Psoas muscle (tissue), 8 donors: Measurements from ENCODE around the gene CLN5. TPM values are rescaled to one million over a fixed set of nuclear protein-coding genes. Genes with fewer than 3 reads are reported as not detected.

Source experiments
- ATAC-seq, 4 donors: fragments of 200-7000 bp; cut with Tn5 transposase; one replicate each; pipeline ENCODE4 v1.9.1; 2020; ENCODE audit warnings: moderate library complexity in 3 of 4, mild to moderate bottlenecking in 2 of 4
- DNase-seq, 2 donors: peaks; one replicate each; pipeline ENCODE4 v3.0.0-alpha.2; 2020
- H3K27ac ChIP-seq: fragments of 200-600 bp; one replicate; pipeline ENCODE4 v1.8.0; 2022
- H3K27me3 ChIP-seq, 3 donors: fragments of 200-600 bp in 1 of 3; one replicate each; pipeline versions ENCODE4 v1.6.1 to v1.8.0; 2013 to 2022; ENCODE audit warnings: low read length in 2 of 3, mild to moderate bottlenecking in 2 of 3, moderate library complexity in 1 of 3; ENCODE audit not compliant: insufficient read depth in 3 of 3
- H3K36me3 ChIP-seq, 2 donors: fragments of 200-600 bp in 1 of 2; one replicate each; pipeline versions ENCODE4 v1.6.1 to v1.8.0; 2013 to 2022; ENCODE audit warnings: low read depth in 1 of 2, mild to moderate bottlenecking in 1 of 2, moderate library complexity in 1 of 2; ENCODE audit not compliant: insufficient read depth in 1 of 2
- H3K4me1 ChIP-seq: fragments of 200-600 bp; one replicate; pipeline ENCODE4 v1.8.0; 2022
- H3K4me3 ChIP-seq: fragments of 200-600 bp; one replicate; pipeline ENCODE4 v1.8.0; 2022; ENCODE audit warnings: mild to moderate bottlenecking
- H3K9me3 ChIP-seq: fragments of 200-600 bp; one replicate; pipeline ENCODE4 v1.8.0; 2022
- WGBS, 3 donors: extraction: QIAGEN DNeasy Blood & Tissue Kit; methylation state at CpG; one replicate each; pipeline versions ENCODE4 v1.1.6 to v1.1.7; 2013; 5-methylcytosine and 5-hydroxymethylcytosine counted together
- intact Hi-C, 2 donors: fragments of 100-400 bp; cut with DNase I; formaldehyde crosslinking; loops; one replicate each; pipeline versions ENCODE4 v1.11.0 to v1.14.2; 2022
- long read RNA-seq, 2 donors: library from polyadenylated mRNA; unstranded; transcript quantifications; one replicate each; pipeline ENCODE4 v2.0.0, GENCODE V29; 2021
- polyA plus RNA-seq, 3 donors: library from polyadenylated mRNA; stranded (reverse); fragments of 200-250 nt; gene quantifications; one replicate each; pipeline ENCODE4 v1.2.3, GENCODE V29; 2013
- total RNA-seq, 4 donors: library from RNA; stranded (reverse); fragmentation: NEBNext Ultra II Directional in 2 of 4; extraction: Animal tissue kit (Norgen Biotek cat#: 25700) in 2 of 4; gene quantifications; one replicate each; pipeline versions ENCODE4 v1.2.1 to v1.2.4, GENCODE V29; 2021 to 2023
- TF ChIP-seq, protein P1 (sequence below): fragments of 200-600 bp; IDR thresholded peaks from one replicate; pipeline ENCODE4 v1.8.0; 2022; ENCODE audit warnings: antibody characterized with exemption
- donor health status: healthy with polysubstance abuse.
- donor health status: DM: no; HTN: no; CAD: no; lungs with moderate emphysema.
- donor health status: Bipolar disorder and iron deficiency.
- donor health status: healthy.
- donor health status: DM: yes; HTN: yes; CAD: no.
- donor health status: DM: no; HTN: no; CAD: no.
- donor health status: DM: no; HTN: no; CAD: no.
- donor health status: DM: yes; HTN: yes; CAD: no.

Gene CLN5
- 1 to 10 TPM; 5.8 to 9.5 (median 8.9) TPM for total RNA-seq
- 10 to 100 TPM in 1 of 3 donors, 1 to 10 TPM in 2; 4.9 to 10.6 (median 8.0) TPM for polyA plus RNA-seq
- long read RNA-seq, donor 1, full-length matches to known transcripts: 7 of 7 reads
- long read RNA-seq, donor 1, partial matches to known transcripts: 0 of 7 reads
- long read RNA-seq, donor 1, other reads (novel, unspliced or antisense): 0 of 7 reads
- long read RNA-seq, donor 2, full-length matches to known transcripts: 15 of 15 reads
- long read RNA-seq, donor 2, partial matches to known transcripts: 0 of 15 reads
- long read RNA-seq, donor 2, other reads (novel, unspliced or antisense): 0 of 15 reads

DNA sequence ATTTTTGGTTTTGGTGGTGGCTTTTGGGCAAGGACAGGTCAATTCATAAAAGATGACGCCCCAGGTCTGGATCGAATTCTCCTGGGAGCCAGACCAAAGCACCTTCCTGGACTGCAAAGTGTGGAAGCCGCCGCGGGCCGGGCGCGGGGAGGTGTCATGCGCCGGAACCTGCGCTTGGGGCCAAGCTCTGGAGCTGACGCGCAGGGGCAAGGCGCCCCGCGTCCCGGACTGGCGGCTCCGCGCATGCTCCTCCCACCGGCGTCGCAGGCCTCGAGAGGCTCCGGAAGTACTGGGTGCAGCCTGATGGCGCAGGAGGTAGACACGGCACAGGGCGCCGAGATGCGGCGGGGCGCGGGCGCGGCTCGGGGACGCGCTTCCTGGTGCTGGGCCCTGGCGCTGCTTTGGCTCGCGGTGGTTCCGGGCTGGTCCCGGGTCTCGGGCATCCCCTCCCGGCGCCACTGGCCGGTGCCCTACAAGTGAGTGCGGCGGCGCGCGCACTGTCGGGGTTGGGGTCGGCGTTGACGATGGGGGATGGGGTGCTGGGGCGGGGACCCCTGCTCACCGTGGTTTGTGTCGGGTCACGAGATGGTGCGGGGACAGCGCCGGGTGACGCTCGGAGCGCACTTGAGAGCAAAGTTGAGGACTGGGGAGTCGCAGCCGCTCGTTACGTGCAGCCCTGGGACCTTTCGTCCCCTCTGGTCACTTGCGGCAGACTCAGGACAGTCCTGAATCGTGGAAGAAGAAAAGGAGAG, at the start of gene CLN5:
TSS of gene CLN5 (plus strand) at position 286 of the 752 bp plus-strand sequence. CDS start at position 304, 18 bp downstream.
- Histone ChIP-seq H3K27ac (peak within 1 kb of the TSS; percentile 91), H3K4me3 (peak within 1 kb of the TSS; percentile 86), H3K36me3 (peaks cover 2 to 21% of the 10 kb centered on the region in 2 donors), H3K4me1 (peaks cover 11% of the 10 kb centered on the region), H3K27me3 (no peaks in the 10 kb centered on the region), H3K9me3 (no peaks in the 10 kb centered on the region)
- intact Hi-C loops: loop anchor here in 1 of 2 donors (5.0 kb wide), 1 partner anchor 35 kb away; the partner anchor contains the start of gene FBXL3
- DNase-seq (peak; percentile 95 to 98), ATAC-seq (peak; percentile 97 to 99 (median 98))
- WGBS, 3 donors: 1% methylated on average over 67 to 73 of the region's 73 CpGs
- TF ChIP-seq, protein P1, sequence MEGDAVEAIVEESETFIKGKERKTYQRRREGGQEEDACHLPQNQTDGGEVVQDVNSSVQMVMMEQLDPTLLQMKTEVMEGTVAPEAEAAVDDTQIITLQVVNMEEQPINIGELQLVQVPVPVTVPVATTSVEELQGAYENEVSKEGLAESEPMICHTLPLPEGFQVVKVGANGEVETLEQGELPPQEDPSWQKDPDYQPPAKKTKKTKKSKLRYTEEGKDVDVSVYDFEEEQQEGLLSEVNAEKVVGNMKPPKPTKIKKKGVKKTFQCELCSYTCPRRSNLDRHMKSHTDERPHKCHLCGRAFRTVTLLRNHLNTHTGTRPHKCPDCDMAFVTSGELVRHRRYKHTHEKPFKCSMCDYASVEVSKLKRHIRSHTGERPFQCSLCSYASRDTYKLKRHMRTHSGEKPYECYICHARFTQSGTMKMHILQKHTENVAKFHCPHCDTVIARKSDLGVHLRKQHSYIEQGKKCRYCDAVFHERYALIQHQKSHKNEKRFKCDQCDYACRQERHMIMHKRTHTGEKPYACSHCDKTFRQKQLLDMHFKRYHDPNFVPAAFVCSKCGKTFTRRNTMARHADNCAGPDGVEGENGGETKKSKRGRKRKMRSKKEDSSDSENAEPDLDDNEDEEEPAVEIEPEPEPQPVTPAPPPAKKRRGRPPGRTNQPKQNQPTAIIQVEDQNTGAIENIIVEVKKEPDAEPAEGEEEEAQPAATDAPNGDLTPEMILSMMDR: peak; percentile 8

DNA sequence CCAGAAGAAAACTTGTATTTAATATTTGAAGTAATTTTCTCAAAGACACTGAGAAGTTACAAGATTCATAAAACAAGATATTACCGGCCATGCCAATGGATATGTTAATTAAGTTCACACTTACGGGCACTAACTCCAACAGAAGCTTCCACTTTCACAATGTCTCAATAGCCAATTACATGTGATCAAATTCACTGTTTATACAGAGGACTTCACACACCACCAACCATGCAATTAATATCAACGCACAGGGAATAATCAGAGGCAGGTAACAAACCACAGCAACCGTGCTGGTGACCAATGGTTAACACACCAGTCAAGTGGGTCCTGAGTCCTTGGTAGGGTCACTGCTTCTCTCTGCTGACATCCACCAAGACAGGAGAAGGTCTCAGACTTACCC, 49.5 kb upstream of the CLN5 start:
- 93 to 97% (median 96%) methylated on average over 4 of the region's 4 CpGs for WGBS, 3 donors
- H3K27me3 ChIP-seq: no peaks in the 10 kb centered on the region
- no peak for DNase-seq
- H3K9me3 ChIP-seq: no peaks in the 10 kb centered on the region
- TF ChIP-seq, protein P1: no peak
- H3K4me3 ChIP-seq: no peak overlapping the region
- H3K27ac ChIP-seq: no peak overlapping the region
- no peaks in the 10 kb centered on the region for H3K36me3 ChIP-seq
- no peak for ATAC-seq
- no peaks in the 10 kb centered on the region for H3K4me1 ChIP-seq
- intact Hi-C loops: no loop called here

DNA sequence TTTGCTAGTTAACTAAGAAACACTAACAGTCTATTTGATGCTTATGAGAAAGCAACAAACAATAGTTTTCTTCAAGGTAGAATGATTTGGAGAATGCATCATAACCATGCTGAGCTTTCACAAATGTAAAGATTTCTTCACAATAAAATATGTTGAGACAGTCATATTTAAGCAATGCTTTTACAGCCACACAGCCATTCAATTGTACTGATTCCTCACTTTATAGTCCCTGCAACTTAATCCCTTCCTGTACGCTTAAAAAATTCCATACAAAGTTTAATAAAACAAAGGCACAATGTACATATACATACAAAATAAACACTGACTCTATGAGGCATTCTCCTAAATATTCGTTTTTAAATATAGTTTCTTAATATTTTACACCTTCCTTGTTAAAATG, 48.2 kb upstream of the CLN5 start:
- H3K4me1 ChIP-seq: no peaks in the 10 kb centered on the region
- no peaks in the 10 kb centered on the region for H3K27me3 ChIP-seq
- no peak overlapping the region for H3K4me3 ChIP-seq
- no peak for ATAC-seq
- no peak for DNase-seq
- WGBS, 3 donors: 80 to 91% (median 88%) methylated on average over 2 of the region's 2 CpGs
- H3K9me3 ChIP-seq: no peaks in the 10 kb centered on the region
- H3K36me3 ChIP-seq: no peaks in the 10 kb centered on the region
- intact Hi-C loops: no loop called here
- TF ChIP-seq, protein P1: no peak
- H3K27ac ChIP-seq: no peak overlapping the region

DNA sequence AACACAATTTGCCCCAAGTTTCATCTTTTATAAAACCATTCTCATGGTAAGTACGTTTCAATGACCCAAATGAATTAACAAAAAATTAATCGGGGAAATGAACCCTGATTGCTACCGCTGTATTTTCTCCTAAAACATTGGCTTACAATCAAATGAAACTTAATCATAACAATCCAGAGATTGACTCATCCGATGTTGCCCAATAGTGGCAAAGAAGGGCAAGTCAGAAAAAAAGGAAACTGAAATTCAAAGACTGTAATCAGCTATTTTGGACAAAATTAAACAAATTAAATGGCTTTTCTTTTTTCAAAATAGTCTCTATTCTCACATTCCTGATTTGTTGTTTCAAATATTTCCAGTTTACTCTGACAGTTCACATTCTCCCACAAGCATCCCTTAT, 47.4 kb upstream of the CLN5 start:
- Histone ChIP-seq H3K9me3 (no peaks in the 10 kb centered on the region), H3K4me1 (no peaks in the 10 kb centered on the region), H3K27ac (no peak overlapping the region), H3K4me3 (no peak overlapping the region), H3K27me3 (no peaks in the 10 kb centered on the region), H3K36me3 (no peaks in the 10 kb centered on the region)
- ATAC-seq: no peak
- intact Hi-C loops: no loop called here
- TF ChIP-seq, protein P1: no peak
- WGBS, 3 donors: 84 to 87% (median 84%) methylated on average over 4 of the region's 4 CpGs
- DNase-seq: no peak
